SH-SY5Y (cell line): ENCODE data around the gene TTLL6.

Source experiments
- GATA2 ChIP-seq: IDR thresholded peaks from 2 replicates; pipeline ENCODE4 v1.6.1; 2011; ENCODE audit warnings: mild to moderate bottlenecking, low read depth, low read length
- GATA3 ChIP-seq: IDR thresholded peaks from 2 replicates; pipeline ENCODE4 v1.6.1; 2011; ENCODE audit warnings: low read depth, mild to moderate bottlenecking, low read length, moderate library complexity

DNA sequence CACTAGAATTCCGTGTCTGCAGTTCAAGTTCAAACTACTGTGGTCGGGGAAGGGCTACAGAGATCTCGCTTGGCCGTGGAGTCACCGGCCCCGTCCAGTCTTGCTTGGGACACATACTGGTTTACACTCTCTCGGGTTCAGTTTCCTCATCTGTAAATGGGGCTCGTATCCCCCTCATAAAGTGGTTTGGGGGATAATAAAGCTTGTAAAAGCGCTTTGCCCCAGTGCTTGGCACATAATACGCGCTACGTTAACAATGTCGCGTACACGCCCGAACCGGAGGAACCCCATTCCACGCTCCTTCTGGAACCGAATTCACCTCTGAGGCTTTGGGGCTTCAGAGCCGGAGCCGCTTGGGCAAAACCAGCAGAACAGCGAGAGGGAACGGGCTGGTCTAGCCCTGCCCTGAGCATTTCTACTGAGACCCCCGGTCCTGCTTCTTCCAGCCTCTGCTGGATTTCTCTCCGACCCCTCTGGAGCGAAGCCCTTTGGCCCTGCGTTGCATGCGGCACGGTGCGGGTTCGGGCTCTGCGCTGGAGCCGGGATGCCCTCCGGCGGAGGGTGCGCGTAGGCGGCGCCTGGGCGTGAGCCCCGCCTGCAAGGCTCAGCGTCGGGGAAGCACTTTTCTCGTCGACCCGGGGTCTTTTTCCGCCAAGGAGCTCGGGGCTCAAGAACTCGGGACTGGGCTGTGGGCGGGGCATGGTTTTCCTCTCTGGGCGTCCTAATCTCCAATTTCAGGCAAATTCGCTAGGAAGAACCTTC, 62.3 kb downstream of the TTLL6 start:
- TF ChIP-seq GATA2: no peak
- TF ChIP-seq GATA3: no peak
